SU-DHL-6 (cell line): ENCODE measurements around the gene PSMC2.

Source experiments
- EZH2phosphoT487 ChIP-seq: fragments of 200-600 bp; sonication (generic), shearing (Covaris generic); conservative IDR thresholded peaks from 2 replicates; pipeline ENCODE4 v1.6.1; 2018; ENCODE audit warnings: mild to moderate bottlenecking, antibody characterized with exemption, low read length, moderate library complexity, mixed read lengths
- TF ChIP-seq, protein P1 (sequence below): fragments of 200-600 bp; sonication (generic); IDR thresholded peaks from one replicate; pipeline ENCODE4 v1.5.1; 2017; ENCODE audit warnings: antibody characterized with exemption, mild to moderate bottlenecking, low read length, moderate library complexity; ENCODE audit not compliant: insufficient read depth, poor library complexity, severe bottlenecking

- TF ChIP-seq, protein P1, sequence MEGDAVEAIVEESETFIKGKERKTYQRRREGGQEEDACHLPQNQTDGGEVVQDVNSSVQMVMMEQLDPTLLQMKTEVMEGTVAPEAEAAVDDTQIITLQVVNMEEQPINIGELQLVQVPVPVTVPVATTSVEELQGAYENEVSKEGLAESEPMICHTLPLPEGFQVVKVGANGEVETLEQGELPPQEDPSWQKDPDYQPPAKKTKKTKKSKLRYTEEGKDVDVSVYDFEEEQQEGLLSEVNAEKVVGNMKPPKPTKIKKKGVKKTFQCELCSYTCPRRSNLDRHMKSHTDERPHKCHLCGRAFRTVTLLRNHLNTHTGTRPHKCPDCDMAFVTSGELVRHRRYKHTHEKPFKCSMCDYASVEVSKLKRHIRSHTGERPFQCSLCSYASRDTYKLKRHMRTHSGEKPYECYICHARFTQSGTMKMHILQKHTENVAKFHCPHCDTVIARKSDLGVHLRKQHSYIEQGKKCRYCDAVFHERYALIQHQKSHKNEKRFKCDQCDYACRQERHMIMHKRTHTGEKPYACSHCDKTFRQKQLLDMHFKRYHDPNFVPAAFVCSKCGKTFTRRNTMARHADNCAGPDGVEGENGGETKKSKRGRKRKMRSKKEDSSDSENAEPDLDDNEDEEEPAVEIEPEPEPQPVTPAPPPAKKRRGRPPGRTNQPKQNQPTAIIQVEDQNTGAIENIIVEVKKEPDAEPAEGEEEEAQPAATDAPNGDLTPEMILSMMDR, result no peak
- TF ChIP-seq EZH2phosphoT487, result no peak
Measured at GRCh38 chr7:103388469-103389140, 41.2 kb downstream of the PSMC2 start.
